NCI-H446 treated with DMSO at 0.1 percent for 48 hours (cell line): Measurements from ENCODE around the gene RNF145.
"Not testable (repeated sequence)": the region's sequence is repeated elsewhere in the genome, so short reads cannot be mapped to it uniquely, and the experiment has no call there.

Source experiments
- DNase-seq: peaks from one replicate; lab custom pipeline; 2025; lab: John Stamatoyannopoulos, UW

Gene RNF145

DNA sequence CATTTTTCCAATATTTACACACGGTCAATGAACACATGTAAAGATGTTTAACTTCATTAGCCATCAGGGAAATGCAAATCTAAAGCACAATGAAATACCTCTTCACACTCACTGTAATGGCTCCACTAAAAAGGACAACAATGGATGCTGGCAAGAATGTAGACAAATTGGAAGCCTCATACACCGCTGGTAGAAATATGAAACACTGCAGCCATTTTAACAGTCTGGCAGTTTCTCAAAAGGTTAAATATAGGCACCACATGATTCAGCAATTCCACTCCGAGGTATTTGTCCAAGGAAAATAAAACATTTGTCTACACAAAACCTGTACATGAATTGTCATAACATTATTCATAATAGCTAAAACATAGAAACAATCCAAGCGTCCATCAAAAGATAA, 20.0 kb downstream of the RNF145 start:
- no peak for DNase-seq

DNA sequence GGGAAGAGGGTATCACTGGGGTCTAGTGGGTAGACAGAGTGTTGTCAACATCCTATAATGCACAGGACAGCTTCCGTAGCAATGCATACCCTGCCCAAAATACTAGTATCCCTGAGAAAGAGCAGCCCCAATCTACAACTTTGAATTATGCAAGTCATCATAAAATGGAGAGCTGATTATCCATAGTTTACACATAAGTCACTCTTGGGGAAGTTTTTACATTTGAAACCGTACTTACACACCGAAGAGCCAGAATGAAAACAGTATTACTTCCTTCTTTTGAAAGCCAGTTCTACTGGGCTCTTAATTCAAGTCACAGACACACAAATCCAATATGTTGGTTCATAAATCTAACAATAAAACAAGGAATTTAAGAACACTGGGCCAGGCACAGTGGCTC, 21.6 kb downstream of the RNF145 start:
- DNase-seq: no peak

DNA sequence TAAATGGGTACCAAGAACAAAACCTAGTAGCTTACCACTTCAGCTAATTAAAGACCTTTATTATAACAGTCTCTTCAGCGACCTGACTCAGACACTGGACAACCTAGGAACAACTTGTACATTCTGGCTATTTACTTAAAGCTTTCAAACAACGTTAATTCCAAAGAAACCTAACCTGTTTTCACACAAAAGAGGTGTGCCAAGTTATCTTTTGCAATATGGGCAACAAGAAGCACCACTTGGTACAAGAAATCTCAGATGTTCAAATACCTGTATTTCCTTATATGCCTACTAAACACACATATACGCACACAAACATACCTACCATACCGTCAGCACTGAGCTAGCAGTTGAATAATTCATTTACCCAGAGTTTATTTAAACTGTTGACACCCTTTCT, 23.0 kb downstream of the RNF145 start:
- no peak for DNase-seq

DNA sequence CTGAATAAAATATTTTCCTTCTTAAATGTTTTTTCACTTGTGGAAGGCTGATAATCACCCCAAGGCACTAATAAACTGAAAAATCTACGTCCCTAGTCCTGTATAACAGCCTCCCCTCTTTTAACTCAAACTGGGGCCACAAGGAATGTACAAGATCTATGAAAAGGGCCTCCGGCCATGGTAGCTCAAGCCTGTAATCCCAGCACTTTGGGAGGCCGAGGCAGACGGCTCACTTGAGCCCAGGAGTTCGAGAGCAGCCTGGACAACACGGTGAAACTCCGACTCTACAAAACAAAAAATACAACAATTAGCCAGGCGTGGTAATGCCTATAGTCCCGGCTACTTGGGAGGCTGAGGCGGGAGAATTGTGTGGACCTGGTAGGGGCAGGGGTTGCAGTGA, 23.6 kb downstream of the RNF145 start:
- no peak for DNase-seq

DNA sequence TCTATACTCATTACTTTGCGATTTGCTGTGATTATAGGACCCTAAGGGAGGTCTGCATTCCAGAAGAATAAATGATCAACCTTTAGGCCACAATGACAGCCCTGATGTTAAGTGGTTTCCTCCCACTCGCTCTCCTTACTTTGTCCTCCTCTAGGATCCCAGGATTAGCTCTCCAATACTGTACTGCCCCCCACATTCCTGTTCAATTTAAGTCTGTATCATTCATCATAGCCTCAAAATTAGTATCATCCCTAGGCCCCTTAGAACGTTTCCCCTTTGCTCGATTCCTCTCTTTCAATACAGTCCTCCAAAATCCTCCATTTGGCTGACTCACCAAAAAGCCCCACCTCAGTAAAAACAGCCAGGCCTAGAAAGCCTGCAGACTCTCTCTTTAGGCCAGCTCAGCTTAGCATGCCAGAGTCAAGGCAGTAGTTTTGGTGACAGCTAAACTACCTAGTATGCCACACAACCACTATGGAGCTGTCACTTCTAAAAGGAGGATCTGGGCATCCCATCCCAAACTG, 24.4 kb downstream of the RNF145 start:
- no peak for DNase-seq

DNA sequence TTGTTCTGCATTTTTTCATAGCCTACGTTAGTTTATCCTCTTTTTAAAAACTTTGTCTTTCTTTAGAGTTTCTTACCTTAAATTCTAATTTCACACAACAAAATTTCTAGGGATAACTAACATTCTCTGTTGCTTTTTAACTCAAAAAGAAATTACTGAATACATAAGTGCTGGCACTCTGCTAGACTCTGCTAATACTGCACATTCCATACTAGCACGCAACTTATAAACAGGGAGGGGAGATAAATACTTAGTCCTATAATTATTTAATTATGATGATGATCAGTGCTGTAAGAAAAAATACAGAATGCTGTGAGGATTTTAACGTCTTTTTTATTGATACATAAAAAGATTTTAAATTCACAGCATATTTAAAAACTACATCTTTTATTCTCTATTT, 25.1 kb downstream of the RNF145 start:
- DNase-seq: no peak

DNA sequence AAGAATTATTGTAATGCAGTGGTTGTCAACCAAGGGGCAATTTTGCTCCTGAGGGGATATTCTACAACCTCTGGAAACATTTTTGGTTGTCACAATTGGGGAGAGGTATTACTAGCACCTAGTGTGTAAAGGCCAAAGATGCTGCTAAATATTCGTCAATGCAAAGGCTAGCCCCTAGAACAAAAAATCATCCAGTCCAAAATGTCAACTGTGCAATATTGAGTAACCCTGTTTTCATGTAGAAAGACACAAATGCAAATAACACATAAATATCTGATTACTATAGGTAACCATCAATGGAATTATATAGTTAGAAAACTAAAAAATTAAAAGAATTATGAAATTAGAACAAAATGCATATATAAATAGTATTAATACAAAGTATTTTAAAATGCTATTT, 26.1 kb downstream of the RNF145 start:
- no peak for DNase-seq

DNA sequence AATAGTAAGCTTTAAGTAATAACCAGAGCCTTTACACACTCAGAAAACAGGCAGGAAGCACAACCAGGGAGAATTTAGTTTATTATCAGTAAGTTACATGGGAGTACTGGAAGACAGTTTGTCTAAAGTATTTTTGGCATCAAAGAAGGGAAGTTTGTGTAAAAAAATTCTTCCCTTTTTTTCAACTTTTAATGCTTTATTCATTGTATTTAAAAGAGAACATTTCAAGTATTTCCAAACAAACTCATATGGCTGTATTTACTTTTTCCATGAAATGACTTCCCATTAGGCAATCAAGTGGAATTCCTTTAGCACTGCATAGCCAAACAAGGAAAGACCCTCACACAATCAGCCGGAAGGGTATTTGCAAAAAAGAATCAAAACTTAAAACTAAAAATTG, 26.7 kb downstream of the RNF145 start:
- no peak for DNase-seq

DNA sequence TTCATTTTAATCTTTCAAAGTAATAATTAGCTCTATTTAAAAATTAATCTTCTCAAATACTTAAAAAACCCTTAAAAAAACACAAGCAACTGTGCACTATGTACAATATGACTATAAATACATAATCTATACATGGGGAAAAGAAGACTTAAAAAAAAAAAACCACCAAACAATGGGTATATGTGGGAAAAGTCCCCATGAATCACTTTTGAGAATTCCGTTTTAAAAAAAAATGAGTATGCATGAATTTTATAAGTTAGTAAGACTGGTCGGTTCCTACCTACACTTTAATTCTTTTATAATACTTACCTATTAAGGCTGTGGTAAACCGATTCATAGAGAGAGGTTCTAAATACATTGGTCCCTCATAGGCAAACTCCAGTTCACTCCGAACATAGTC, 27.7 kb downstream of the RNF145 start:
- no peak for DNase-seq

DNA sequence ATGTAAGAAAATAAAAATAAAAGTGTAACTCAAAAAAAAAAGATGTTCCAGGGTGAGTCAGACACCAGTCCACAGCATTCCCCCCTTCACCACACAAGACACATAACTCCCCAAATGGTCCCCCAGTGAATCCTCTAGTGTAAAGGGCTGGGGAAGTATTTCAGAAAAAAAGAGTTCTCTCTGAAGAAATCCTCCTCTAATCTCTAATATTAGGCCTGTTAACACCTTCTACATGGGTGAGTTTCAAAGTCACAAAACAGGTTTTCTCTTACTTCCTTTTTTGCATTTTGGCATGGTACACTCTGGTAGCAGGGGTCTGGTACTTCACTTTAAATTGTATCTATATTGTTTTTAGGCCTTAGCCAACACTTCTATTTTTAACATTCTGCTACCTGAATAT, 28.2 kb downstream of the RNF145 start:
- DNase-seq: no peak

DNA sequence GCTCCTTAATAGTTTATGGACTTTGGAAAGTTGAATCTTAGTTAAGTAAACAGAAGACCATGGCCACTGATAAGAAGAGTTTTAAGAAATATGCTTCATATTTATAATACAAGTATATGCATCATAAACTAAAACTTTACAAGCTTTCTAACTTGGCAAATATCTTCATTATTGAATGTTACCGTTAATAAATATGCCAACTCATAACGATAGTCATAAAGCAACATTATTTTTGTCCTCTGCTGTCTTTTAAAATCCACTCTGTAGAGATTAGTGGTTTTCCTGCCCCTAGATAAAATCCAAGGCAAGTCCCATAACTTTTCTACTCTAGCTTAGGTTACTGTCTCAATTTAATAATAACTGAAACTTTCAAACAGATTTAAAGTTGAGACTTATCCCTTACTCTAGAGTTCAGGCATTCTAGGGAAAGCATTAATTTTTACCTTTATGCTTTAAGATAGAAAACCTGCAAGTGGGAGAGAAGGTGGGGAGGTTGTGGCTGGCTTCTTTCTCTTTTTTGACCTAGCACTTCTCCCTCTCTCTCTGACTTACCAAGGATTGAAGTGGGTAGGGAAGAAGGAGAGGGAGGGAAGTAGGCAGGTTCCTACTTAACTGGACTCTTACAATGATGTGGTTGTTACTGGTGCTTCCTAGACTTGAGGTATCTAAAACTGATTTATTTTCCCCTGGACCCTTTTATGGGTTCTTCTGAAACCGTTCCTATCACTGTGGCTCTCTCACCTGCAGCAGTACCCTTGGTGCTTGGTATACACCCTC, 29.6 kb downstream of the RNF145 start:
- DNase-seq: no peak

DNA sequence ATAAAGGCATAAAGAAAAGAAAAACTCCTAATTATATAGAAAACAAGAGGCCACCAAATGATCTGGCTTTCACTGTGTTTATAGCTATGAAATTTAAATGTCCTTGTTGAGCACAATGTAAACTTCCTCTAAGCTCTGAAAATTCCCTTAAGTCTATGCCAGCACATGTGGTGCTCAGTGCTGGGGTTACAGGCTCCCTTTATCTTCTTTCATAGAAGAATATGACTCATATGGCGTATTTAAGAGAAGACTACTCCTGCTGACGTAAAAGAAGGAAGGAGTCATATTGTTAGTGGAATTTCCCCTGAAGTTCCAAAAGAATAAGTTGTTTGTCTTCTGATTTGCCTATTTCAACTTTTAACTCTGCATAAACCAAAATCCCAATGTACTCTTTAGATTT, 30.4 kb downstream of the RNF145 start:
- no peak for DNase-seq

DNA sequence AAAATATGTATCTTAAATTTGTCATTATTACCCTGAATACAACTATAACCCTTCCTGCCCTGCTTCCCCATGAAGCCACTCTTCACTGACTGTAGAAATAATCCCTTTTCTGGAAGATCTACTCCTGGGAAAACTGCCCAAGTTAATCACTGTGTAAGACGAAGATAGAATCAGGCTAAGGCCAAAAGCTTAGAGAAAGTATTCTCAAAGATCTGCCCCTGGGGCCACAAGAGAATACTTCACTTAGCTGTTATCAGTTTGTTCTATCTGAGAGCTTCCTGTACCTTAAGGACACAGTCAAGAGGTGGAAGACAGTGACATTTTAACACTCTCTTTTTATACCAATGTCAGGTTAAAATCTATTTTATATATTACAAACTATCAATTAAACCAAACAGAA, 33.8 kb downstream of the RNF145 start:
- no peak for DNase-seq

DNA sequence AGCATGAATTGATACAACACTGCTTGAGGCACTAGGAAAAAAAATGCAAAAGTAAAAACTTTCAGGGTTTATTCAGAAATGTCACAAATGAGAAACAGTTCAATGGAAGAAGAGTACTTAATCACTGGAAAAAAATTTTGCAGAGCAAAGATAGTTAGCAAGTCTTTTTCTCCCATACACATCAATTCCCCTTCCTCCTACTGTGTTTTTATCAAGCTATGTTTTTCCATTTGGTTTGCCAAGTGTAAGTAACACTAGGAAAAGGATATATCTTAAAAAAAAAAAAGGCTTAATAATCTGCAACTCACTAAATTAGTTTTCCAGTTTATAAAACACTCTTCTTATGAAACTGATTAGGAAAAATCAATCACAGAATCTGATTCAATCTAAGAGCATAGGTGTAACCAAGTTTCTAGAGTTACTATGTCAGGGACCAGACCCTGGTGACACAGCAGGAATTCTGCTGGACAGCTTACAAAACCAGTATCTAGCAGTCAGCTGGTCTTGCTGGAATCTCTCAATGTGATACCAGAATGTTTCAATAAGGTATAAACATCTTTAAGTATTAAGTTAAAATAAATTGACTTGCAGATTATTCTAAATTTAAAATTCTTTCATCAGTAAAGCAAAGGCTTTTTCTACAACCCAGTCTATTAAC, 34.7 kb downstream of the RNF145 start:
- no peak for DNase-seq

DNA sequence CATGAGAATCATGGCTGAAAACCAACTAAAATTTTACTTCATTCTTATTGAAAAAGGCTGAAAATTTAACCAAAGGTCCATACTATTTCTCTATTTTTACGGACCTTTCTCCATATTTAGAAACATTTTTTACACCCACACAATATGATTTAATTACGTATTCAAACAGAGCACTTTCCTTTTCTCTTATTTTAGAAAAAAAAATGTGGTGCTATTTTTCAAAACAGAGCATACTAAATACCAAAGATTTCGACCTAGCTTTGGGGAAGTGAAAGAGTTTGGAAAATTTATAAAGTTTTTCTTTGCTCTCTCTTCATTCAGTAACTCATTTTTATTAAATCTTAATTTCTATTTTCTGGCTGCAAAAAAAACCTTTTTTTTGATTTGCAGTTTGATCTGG, 38.1 kb downstream of the RNF145 start:
- no peak for DNase-seq

DNA sequence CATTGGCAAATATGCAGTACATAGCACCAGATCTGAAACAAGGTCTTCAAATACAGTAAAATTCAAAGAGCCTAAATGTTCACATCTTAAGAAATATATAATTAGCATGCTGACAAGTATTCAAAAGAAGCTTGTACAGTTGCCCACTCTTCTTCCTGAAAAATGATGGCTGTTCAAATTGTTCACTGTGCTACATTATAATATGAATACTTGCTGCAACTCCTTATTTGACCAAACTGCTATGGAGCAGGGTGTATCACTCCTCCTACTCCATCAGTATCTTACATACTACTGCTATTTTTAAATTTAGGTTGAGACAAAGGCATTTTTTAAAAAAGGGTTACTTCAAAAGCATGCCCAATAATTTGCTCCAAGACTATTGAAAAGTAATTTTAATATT, 39.3 kb downstream of the RNF145 start:
- DNase-seq: no peak

DNA sequence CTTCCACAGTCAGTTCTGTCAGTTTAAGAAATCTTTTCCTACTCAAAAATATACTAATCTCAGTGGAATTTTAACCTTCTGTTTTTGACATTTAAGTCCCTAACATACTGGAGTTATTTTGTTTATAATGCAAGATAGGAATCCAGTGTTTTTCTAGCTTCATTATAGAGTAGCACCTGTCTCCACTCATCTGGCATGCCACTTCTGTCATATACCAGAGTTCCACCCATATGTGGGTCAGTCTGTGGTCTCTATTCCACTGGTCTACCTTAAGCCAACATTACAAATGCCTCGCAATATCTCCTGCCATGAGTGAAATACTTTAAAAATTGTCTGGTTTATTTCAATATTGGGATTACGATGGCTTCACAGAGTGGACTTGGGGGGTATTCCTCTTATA, 42.9 kb downstream of the RNF145 start:
- DNase-seq: no peak

DNA sequence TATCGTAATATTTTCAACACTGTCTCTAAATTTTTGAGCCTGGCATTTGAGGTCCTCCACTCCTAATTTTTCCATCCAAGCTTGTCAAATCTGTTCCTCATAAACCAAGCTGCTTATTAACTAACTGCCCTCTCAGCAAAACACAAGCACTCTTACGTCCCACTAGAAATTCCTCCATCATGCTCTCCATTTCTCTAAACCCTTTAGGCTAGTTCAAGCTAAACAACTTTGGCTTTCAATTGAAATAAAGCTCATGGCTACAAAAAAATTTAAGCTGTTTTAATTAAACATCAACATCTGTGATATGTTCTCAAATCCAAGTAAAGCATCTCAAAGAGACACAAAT, 45.7 kb downstream of the RNF145 start:
- no peak for DNase-seq

DNA sequence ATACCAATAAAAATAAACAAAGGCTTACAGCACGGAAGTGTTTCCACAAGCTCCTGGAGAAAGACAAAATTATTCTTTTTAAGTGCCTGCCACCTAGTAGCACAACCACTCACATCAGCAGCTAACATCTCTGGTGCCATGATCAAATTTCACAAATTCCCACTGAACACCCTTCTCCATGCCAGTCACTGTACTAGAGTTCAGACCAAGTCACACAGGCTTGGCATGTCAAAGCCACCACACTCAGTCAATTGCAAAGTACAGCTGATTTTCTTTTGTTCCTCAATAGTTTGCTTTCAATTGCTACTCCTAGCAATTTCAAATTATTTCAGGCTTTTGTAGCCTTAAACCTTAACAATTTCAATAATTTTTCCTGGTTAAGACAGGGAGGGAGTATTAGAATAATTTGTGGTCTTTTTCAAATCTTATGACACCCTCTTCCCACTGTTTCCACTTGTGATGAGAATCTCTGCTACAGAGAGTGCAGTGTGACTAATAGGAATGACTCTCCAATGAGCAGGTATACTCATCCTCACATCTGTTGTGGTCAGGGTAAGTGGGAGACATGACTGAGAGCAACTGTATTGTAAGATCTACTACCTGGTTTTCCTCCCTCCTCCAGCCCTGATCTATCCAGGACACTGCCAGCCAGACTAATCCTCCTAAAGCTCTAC, 46.2 kb downstream of the RNF145 start:
- no peak for DNase-seq

DNA sequence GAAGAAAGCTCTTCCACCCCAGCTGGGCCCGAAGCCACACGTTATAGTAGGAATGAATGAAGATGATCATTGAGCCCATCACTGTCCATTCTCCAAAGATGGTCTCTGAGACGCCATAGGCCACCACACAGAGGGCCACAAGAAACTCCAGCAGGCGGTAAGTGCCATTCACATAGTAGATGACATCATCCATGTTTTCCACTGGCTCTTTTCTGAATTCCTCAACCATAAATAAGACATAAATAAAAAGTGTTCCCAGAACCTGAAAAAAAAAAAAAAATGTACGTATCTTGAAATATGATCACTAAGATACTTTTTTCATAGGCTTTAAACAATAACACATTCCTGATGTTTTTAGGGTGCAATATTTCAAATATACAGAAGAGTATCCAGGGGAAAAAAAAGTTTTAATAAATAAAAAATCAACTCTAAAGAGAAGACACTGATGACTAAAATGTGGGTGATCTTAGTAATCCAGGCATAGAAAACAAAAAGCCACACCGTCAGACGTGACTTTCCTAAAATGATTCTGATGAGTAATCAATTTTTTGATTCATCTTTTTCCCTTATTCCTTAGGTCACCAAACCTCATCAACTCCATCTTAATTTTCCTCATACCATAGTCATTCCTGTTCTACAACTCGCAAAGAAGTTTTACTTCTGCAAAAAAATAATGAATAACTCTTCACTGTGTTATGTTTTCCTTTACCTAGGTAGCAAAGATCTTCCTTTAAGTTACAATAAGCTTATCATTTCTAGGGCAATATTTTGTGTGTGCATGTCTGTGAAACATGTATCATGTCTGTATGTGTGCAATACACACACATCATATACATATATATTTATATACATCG, 47.8 kb downstream of the RNF145 start:
- DNase-seq: no peak

DNA sequence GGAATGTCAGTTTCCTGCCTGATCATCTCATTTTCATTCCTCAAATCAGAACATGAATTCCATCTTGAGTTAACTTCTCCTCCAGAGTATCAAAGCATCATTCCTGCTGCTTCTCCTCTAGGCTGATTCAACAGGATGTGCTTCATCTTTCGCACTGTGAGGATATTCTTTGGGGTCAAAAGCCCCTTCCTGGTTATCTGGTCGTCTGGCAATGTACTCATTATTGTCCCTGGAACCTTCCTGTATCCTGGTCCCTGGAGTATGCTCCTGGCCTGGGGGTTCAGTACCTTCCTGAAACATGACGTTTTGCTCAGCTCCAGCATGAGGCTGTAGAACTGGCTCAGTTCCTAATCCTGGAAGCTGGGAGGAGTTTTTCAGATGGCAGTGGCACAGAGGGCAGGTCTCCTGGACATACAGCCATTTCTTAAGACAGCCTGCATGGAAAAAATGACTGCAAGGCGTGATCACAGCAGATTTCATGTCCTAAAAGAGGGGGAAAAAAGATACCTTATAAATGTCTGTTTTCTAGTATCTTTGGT, 50.7 kb downstream of the RNF145 start:
- DNase-seq: not testable (repeated sequence)

DNA sequence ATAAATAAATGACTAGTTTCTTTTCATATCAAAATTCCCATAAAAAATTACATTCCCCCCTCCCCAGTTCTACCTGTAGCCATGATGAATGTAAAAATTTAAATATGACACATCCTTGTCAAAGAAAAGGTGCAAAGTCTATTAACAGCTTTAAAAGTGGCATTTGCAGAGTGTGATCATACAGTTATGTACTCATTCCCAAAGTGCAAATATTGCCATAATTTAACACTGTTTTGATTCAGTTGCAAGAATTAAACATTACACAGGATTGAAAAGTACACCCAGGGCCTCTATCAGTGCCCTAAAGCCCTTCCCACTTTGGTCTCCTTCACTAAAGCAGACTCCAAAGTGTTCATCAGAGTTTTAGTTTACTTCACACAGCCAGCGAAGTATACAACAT, 51.8 kb downstream of the RNF145 start:
- no peak for DNase-seq
